Measurements from ENCODE around the gene TPM4. TPM values are rescaled to one million over a fixed set of nuclear protein-coding genes. Genes with fewer than 3 reads are reported as not detected.

TPM4 gene
- total and polyA plus RNA-seq, 7 experiments from 2014 or later, result 28.2 to 435 (median 66.8) TPM

- peaks cover 0 to 23% (median 0%) of the 10 kb centered on the region in 5 donors for H3K27me3 Mint-ChIP-seq
- intact Hi-C loops (cut with micrococcal nuclease), result loop anchor here (1.0 to 10.0 kb wide), 6 partner anchors 70 to 413 kb away; partner anchors contain the start of gene RAB8A (in 2 of the 2)
- H3K27me3 ChIP-seq (ENCODE audit: control insufficient read depth in 2 of 2, insufficient read depth in 2 of 2, low read length in 2 of 2), result no peaks in the 10 kb centered on the region
- no peak overlapping the region for H3K4me3 ChIP-seq (ENCODE audit: low read length)
- CTCF ChIA-PET, result interaction anchor here (0.7 to 2.4 kb wide), 13 partner anchors 17 to 715 kb away, joined by 3 to 9 read pairs (median 5); partner anchors contain the start of gene FAM32A
- POLR2A ChIA-PET, result interaction anchor here (1.6 to 1.7 kb wide), 2 partner anchors 46 to 376 kb away, joined by 4 to 6 read pairs; no protein-coding TSS in a partner anchor
- no peaks in the 10 kb centered on the region for H3K36me3 ChIP-seq (ENCODE audit: control insufficient read depth in 2 of 3, insufficient read depth in 3 of 3, low read length in 3 of 3)
- peaks cover 6 to 22% (median 15%) of the 10 kb centered on the region in 7 donors for H3K4me1 Mint-ChIP-seq
- peaks cover 0 to 2% (median 0%) of the 10 kb centered on the region in 11 donors for H3K9me3 Mint-ChIP-seq
- DNase-seq (no peak), ATAC-seq (no peak)
- H3K27ac ChIP-seq (ENCODE audit: low read depth, low read length), result no peak overlapping the region
- H3K27ac Mint-ChIP-seq, result peak overlapping the region; percentile 5 to 67 (median 40)
- no peaks in the 10 kb centered on the region for H3K9me3 ChIP-seq (ENCODE audit: control insufficient read depth in 2 of 3, low read length in 3 of 3)
- no peaks in the 10 kb centered on the region for H3K36me3 Mint-ChIP-seq
- H3K4me1 ChIP-seq (ENCODE audit: control insufficient read depth in 2 of 2, insufficient read depth in 2 of 2, low read length in 2 of 2), result peaks cover 0 to 7% of the 10 kb centered on the region in 2 donors
- H3K4me3 Mint-ChIP-seq, result peak overlapping the region in 5 of 10 donors; percentile 0 to 39 (median 6)
These were observed 35.7 kb upstream of the TPM4 start for GRCh38 chr19:16040642-16041041.

- ChIA-PET POLR2A (interaction anchor here (1.3 to 1.7 kb wide), 5 partner anchors 29 to 376 kb away, joined by 4 to 7 read pairs (median 6); partner anchors contain the start of genes FAM32A and RAB8A), CTCF (interaction anchor here (0.6 to 2.4 kb wide), 27 partner anchors 10 to 1679 kb away, joined by 3 to 9 read pairs (median 5); partner anchors contain the start of genes FAM32A and HSH2D)
- Mint-ChIP-seq H3K27ac (peak overlapping the region in 2 of 9 donors; percentile 15 to 49), H3K27me3 (peaks cover 0 to 23% (median 0%) of the 10 kb centered on the region in 5 donors), H3K4me3 (peak overlapping the region; percentile 23 to 76 (median 50)), H3K9me3 (peaks cover 0 to 2% (median 0%) of the 10 kb centered on the region in 11 donors), H3K36me3 (no peaks in the 10 kb centered on the region), H3K4me1 (peaks cover 6 to 22% (median 15%) of the 10 kb centered on the region in 7 donors)
- Histone ChIP-seq H3K36me3 (ENCODE audit: control insufficient read depth in 2 of 3, insufficient read depth in 3 of 3, low read length in 3 of 3) (no peaks in the 10 kb centered on the region), H3K4me1 (ENCODE audit: control insufficient read depth in 2 of 2, insufficient read depth in 2 of 2, low read length in 2 of 2) (peaks cover 0 to 7% of the 10 kb centered on the region in 2 donors), H3K27ac (ENCODE audit: low read depth, low read length) (no peak overlapping the region), H3K4me3 (ENCODE audit: low read length) (no peak overlapping the region), H3K27me3 (ENCODE audit: control insufficient read depth in 2 of 2, insufficient read depth in 2 of 2, low read length in 2 of 2) (no peaks in the 10 kb centered on the region), H3K9me3 (ENCODE audit: control insufficient read depth in 2 of 3, low read length in 3 of 3) (no peaks in the 10 kb centered on the region)
- intact Hi-C loops (cut with micrococcal nuclease), result loop anchor here (1.0 to 10.0 kb wide), 6 partner anchors 69 to 414 kb away; partner anchors contain the start of gene RAB8A (in 2 of the 2)
- ATAC-seq, result peak; percentile 90
- peak; percentile 47 to 85 (median 67) for DNase-seq
These were observed 34.9 kb upstream of the TPM4 start for GRCh38 chr19:16041299-16041990.

GRCh38 chr19:16041991-16042386 lies 34.3 kb upstream of the TPM4 start:
- no peaks in the 10 kb centered on the region for H3K36me3 ChIP-seq (ENCODE audit: control insufficient read depth in 2 of 3, insufficient read depth in 3 of 3, low read length in 3 of 3)
- H3K4me1 ChIP-seq (ENCODE audit: control insufficient read depth in 2 of 2, insufficient read depth in 2 of 2, low read length in 2 of 2), result peaks cover 0 to 7% of the 10 kb centered on the region in 2 donors
- no peak overlapping the region for H3K4me3 ChIP-seq (ENCODE audit: low read length)
- ChIA-PET CTCF (interaction anchor here (0.6 to 2.4 kb wide), 23 partner anchors 9 to 1678 kb away, joined by 3 to 9 read pairs (median 5); partner anchors contain the start of genes FAM32A and HSH2D), POLR2A (interaction anchor here (1.3 to 1.7 kb wide), 4 partner anchors 29 to 144 kb away, joined by 5 to 7 read pairs (median 6); partner anchors contain the start of genes FAM32A and RAB8A)
- H3K27ac ChIP-seq (ENCODE audit: low read depth, low read length), result no peak overlapping the region
- ATAC-seq (no peak), DNase-seq (no peak)
- Mint-ChIP-seq H3K27me3 (peaks cover 0 to 23% (median 0%) of the 10 kb centered on the region in 5 donors), H3K9me3 (peaks cover 0 to 2% (median 0%) of the 10 kb centered on the region in 11 donors), H3K4me3 (peak overlapping the region in 4 of 10 donors; percentile 51 to 76 (median 59)), H3K4me1 (peaks cover 6 to 22% (median 15%) of the 10 kb centered on the region in 7 donors), H3K36me3 (no peaks in the 10 kb centered on the region), H3K27ac (peak overlapping the region in 1 of 9 donors; percentile 15)
- intact Hi-C loops (cut with micrococcal nuclease), result loop anchor here (1.0 to 10.0 kb wide), 6 partner anchors 69 to 415 kb away; partner anchors contain the start of gene RAB8A (in 2 of the 2)
- H3K9me3 ChIP-seq (ENCODE audit: control insufficient read depth in 2 of 3, low read length in 3 of 3), result no peaks in the 10 kb centered on the region
- no peaks in the 10 kb centered on the region for H3K27me3 ChIP-seq (ENCODE audit: control insufficient read depth in 2 of 2, insufficient read depth in 2 of 2, low read length in 2 of 2)

- ATAC-seq, result no peak
- no peaks in the 10 kb centered on the region for H3K27me3 ChIP-seq (ENCODE audit: control insufficient read depth in 2 of 2, insufficient read depth in 2 of 2, low read length in 2 of 2)
- H3K36me3 ChIP-seq (ENCODE audit: control insufficient read depth in 2 of 3, insufficient read depth in 3 of 3, low read length in 3 of 3), result no peaks in the 10 kb centered on the region
- no peaks in the 10 kb centered on the region for H3K36me3 Mint-ChIP-seq
- H3K27me3 Mint-ChIP-seq, result peaks cover 0 to 23% (median 0%) of the 10 kb centered on the region in 5 donors
- CTCF ChIA-PET, result interaction anchor here (0.6 to 2.4 kb wide), 10 partner anchors 18 to 375 kb away, joined by 3 to 9 read pairs (median 4); partner anchors contain the start of gene HSH2D
- H3K9me3 ChIP-seq (ENCODE audit: control insufficient read depth in 2 of 3, low read length in 3 of 3), result no peaks in the 10 kb centered on the region
- POLR2A ChIA-PET, result interaction anchor here (1.3 to 1.5 kb wide), 3 partner anchors 28 to 143 kb away, joined by 5 to 7 read pairs (median 7); partner anchors contain the start of genes FAM32A and RAB8A
- peaks cover 0 to 7% of the 10 kb centered on the region in 2 donors for H3K4me1 ChIP-seq (ENCODE audit: control insufficient read depth in 2 of 2, insufficient read depth in 2 of 2, low read length in 2 of 2)
- H3K4me3 Mint-ChIP-seq, result peak overlapping the region in 3 of 10 donors; percentile 15 to 37 (median 36)
- DNase-seq, result no peak
- H3K9me3 Mint-ChIP-seq, result peaks cover 0 to 2% (median 0%) of the 10 kb centered on the region in 11 donors
- no peak overlapping the region for H3K27ac Mint-ChIP-seq
- intact Hi-C loops (cut with micrococcal nuclease), result loop anchor here (5.0 to 10.0 kb wide), 2 partner anchors 408 to 415 kb away; no protein-coding TSS in a partner anchor
- H3K27ac ChIP-seq (ENCODE audit: low read depth, low read length), result no peak overlapping the region
- no peak overlapping the region for H3K4me3 ChIP-seq (ENCODE audit: low read length)
- H3K4me1 Mint-ChIP-seq, result peaks cover 6 to 22% (median 15%) of the 10 kb centered on the region in 7 donors
These were observed 33.7 kb upstream of the TPM4 start for GRCh38 chr19:16042533-16043085.

GRCh38 chr19:16043156-16043757 lies 33.0 kb upstream of the TPM4 start:
- ChIA-PET POLR2A (no interaction called here), CTCF (no interaction called here)
- Histone ChIP-seq H3K27me3 (ENCODE audit: control insufficient read depth in 2 of 2, insufficient read depth in 2 of 2, low read length in 2 of 2) (no peaks in the 10 kb centered on the region), H3K4me3 (ENCODE audit: low read length) (no peak overlapping the region), H3K9me3 (ENCODE audit: control insufficient read depth in 2 of 3, low read length in 3 of 3) (no peaks in the 10 kb centered on the region), H3K4me1 (ENCODE audit: control insufficient read depth in 2 of 2, insufficient read depth in 2 of 2, low read length in 2 of 2) (peaks cover 0 to 7% of the 10 kb centered on the region in 2 donors), H3K27ac (ENCODE audit: low read depth, low read length) (no peak overlapping the region), H3K36me3 (ENCODE audit: control insufficient read depth in 2 of 3, insufficient read depth in 3 of 3, low read length in 3 of 3) (no peaks in the 10 kb centered on the region)
- ATAC-seq (no peak), DNase-seq (no peak)
- intact Hi-C loops (cut with micrococcal nuclease), result loop anchor here (5.0 to 10.0 kb wide), 2 partner anchors 408 to 416 kb away; no protein-coding TSS in a partner anchor
- peaks cover 6 to 22% (median 15%) of the 10 kb centered on the region in 7 donors for H3K4me1 Mint-ChIP-seq
- no peaks in the 10 kb centered on the region for H3K36me3 Mint-ChIP-seq
- H3K27me3 Mint-ChIP-seq, result peaks cover 0 to 23% (median 0%) of the 10 kb centered on the region in 5 donors
- no peak overlapping the region for H3K27ac Mint-ChIP-seq
- H3K4me3 Mint-ChIP-seq, result peak overlapping the region in 1 of 10 donors; percentile 16
- peaks cover 0 to 2% (median 0%) of the 10 kb centered on the region in 11 donors for H3K9me3 Mint-ChIP-seq

Data from naive thymus-derived CD4-positive, alpha-beta T cell (primary cell).